CD4-positive, alpha-beta T cell treated with Interleukin-12 subunit alpha and Interleukin-12 subunit beta, for 1 hour (primary cell): Measurements from ENCODE around the gene B9D2.
"Not testable (repeated sequence)": the region's sequence is repeated elsewhere in the genome, so short reads cannot be mapped to it uniquely, and the experiment has no call there.

ENCODE experiments used
- DNase-seq: peaks from one replicate; pipeline ENCODE4 v3.0.0-alpha.2; 2020

The B9D2 gene, protein sequence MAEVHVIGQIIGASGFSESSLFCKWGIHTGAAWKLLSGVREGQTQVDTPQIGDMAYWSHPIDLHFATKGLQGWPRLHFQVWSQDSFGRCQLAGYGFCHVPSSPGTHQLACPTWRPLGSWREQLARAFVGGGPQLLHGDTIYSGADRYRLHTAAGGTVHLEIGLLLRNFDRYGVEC

DNA sequence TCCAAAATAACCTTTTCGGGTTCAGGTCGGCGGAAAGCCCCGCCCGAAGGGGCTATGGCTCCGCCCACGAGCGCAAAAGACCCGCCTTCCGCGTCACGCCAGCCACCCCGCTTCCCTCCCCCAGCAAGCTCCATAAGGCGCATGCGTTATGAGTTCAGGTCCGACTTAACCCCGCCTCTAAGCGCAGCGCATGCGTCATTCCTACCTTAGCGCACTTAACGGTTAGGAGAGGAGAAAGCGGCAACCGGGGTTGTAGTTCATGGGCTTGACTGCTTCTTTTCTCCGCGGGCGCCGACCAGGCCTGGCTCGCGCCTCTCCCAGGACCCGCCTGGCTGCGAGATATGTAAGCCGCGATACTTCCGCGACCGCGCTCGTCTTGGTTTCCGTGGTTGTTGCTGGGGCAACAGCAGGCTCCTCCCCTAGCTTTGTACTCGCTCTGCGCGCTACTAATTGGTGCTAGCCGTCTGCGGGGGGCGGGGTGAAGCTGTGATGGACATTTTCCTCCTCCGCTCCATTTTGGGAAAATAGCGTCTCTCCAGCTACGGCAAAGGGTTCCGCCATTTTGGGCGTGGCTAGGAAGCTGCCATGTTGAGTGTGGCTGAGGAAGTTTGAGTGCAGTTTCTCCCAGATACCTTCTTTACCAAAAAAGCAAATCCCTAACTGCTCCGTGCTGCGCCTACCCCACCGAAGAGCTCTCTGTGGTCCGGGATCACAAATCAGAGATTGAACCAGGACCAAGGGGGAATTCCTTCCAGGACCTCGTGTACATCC lies at the start of gene B9D2:
Gene B9D2, minus strand, starts transcription at position 397 of the 771 bp plus-strand sequence. CDS start 630 bp downstream, outside the sequence.
- DNase-seq = peak; percentile 99

DNA sequence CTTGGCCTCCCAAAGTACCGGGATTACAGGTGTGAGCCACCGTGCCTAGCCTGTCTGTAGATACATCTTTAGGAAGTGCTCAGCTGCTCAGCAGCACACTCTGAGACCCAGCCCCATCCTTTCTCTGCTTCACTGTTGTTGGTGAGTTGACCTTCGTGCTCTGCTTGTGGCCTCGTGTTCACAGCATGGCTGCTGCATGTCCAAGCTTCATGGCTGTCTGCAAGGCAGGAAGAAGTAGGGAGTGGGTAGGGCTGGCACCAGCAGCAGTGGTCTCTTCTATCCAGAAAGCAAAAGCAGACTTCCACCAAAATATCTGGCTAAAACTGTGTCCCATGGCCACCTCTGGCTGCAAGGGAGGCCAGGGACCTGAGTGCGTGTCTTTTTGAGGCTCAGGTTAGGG lies 49.0 kb upstream of the B9D2 start:
- DNase-seq = no peak

DNA sequence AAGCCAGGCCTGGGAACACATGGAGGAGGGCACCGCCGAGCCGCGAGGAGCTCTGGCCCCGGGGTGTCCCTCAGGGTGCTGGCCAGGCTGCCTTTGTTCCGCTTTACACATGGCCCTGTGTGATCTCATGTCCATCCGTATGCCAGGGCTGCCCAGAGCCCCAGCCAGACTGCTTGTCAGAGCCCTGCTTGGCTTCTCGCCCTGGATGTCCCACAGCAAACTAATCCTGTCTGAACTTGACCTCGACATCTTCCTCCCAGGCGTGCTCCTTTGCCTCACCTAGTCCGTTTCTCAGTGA lies 48.0 kb upstream of the B9D2 start:
- DNase-seq = no peak

DNA sequence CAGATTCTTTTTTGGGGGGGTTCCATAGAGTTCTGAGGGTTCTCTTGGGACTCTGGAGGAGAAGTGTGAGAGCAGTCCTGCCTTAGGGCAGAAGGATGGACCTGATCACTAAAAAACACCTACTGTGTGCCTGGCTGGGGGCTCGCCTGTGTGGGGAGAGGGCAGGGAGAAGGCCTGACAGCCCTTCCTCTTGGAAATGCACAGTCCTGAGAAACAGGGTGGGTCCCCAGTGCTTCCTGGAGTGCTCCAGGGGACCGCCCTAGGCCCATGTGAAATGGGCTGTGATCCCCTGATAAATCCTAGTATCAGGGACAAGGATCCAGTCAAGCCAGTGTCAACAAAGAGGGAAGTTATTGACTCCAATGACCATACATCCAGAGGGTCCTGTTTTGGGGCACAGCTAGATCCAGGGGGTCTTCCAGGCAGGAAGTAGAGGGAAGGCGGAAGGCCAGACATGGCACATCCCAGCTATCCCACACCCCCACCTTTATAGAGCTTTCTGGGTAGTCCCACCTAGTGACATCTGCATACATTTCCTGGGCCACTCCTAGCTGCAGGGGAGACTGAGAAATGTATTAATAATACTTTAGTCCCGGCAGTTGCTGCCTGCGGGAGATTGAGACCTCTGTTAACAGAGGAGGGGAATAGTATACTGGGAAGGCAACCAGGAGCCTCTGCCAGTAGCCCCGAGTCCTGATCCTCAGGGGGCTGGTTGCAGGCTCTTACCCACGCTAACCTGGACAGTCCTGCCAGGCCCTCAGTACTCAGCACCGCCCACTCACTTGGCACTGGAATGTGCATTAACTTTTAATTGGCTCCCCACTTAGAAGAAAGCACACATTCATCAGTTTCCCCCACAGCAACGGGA lies 47.4 kb upstream of the B9D2 start:
- no peak for DNase-seq

DNA sequence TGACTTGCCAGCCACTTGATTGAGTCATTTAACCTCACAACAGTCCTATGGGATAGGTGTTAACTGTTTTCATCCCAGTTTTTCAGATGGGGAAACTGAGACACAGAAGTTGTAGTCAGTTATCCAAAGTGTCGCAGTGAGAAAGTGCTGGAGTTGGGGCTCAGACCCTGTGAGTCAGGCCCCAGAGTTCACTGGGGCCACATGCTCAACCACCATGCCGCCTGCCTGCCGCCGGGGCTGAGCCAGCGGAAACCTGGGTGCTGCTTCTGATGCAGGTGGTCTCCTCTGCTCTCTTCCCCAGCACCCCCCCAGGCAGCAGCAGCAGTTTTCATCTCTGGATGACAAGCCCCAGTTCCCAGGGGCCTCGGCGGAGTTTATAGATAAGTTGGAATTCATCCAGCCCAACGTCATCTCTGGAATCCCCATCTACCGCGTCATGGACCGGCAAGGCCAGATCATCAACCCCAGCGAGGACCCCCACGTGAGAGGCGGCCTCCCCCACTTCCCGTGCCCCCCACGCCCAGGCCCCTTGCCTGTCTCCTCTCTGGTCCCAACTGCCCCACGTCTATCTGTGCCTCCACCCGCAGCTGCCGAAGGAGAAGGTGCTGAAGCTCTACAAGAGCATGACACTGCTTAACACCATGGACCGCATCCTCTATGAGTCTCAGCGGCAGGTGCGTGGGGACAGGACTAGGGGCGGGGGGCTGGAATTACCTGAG lies 46.5 kb upstream of the B9D2 start:
- no peak for DNase-seq

DNA sequence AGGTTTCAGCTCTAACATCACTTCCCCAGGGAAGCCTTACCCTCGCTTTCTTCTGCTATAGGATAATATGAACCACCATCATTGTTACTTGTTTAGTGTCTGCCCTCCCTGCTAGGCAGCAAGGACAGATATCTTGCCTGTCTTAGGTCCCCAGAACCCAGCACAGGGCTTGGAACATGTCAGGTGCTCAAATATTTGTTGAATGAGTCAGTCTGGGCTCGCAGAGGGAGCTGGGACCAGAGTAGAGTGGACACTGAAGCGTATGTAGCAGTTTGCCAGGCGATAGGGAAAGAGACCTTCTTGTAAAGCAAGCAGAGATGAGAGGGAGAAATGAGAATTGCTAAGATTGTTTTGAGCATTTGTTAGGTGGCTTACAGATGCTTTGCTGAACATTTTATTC lies 45.3 kb upstream of the B9D2 start:
- DNase-seq = no peak

DNA sequence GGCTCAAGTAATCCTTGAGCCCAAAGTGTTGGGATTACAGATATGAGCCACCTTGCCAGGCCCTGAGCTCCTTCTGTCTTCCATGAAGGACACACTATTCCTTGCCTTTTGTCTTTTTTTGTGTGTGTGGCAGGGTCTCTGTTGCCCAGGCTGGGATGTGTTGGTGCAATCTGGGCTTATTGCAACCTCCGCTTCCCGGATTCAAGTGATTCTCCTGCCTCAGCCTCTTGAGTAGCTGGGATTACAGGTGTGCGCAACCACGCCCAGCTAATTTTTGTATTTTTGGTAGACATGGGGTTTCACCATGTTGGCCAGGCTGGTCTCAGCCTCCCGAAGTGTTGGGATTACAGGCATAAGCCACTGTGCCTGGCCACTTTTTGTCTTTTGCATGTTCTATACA lies 44.9 kb upstream of the B9D2 start:
- DNase-seq = not testable (repeated sequence)

DNA sequence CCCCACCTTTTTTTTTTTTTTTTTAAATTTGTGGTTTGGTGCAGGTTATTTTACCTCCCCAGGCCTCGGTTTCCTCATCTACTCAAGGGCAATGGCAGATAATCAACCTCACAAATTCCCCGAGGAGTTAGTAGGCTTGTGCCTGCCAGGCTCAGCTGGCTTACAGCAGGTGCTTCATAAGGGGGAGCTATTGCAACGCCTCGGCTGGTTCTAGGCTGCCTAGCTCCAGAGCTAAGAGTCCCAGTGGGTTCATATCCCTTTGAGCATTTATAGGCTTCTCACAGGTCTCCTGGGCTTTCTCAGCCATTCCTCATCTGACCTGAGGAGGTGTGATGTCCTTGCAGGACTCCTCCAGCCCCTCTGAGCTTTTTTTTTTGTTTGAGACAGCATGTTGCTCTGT lies 44.3 kb upstream of the B9D2 start:
- DNase-seq = no peak

DNA sequence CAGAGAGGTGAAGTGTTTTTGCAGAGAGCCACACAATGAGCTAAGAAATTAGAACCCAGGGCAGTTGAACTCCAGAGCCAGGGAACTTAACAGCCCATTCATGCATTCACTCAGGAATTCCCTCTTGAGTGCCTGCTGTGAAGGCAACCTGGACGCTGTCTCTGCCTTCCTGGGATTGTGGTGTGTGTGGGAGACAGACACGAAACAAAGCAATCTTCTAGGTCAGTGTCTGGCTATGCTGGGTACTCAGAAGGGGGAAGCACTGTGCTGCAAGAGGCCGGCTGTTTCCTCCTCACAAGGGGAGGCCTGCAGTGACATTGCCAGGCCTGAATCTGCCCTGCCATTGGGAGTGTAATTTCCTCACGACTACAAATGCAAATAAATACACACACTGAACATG lies 43.3 kb upstream of the B9D2 start:
- DNase-seq = no peak

DNA sequence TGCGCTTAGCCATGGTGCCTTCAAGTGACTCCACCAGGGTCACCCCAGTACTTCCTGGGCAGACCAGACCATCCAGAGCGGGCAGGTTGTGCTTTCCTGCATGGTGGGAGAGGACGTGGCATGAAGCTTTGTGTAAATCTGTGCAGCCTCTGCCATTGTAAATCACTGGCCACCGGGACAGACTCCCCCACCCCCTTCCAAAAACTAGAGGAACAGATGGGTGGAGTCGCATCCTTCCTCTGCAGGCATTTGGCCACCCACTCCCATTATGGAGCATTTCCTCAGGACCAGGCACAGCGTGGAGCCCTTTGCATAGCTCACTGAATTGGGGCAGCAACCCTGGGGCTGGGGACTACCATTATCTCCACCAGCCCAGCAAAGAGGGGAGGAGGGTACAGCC lies 41.8 kb upstream of the B9D2 start:
- DNase-seq = no peak

DNA sequence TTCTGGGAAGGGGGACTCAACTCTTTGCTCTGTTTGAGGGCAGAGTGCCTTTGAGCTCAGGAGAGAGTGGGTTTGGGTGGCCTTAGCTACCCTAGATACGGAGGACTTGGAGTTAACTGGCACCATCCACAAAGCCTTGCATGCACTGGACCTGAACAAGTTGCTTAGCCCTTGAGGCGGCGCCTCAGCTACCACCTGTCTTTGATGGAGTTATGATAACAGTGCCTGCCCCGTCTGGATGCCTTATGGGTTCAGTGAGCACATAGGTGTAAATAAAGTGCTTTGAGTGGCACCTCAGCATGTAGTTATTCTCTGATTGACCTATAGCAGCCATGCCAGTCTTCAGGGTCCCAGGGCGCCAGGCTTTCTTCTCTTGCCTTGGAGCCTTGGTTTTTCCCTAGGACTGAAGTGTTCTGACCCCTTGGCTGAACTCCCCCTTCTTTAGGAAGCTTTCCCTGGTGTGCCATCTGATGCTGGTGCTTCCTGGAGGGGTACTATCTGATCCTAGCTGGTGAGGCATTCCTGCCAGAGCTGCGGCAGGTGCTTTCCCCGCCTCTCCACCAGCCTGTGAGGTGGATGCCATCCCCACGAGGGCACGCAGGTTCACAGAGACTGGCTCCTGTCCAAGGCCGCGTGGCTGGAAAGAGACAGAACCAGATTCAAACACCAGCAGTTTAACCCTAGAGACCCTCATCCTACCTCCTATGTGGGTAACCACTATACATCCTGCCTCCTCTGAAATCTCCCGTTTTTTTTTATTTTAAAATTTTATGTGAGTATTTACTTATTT lies 39.4 kb upstream of the B9D2 start:
- DNase-seq = no peak

DNA sequence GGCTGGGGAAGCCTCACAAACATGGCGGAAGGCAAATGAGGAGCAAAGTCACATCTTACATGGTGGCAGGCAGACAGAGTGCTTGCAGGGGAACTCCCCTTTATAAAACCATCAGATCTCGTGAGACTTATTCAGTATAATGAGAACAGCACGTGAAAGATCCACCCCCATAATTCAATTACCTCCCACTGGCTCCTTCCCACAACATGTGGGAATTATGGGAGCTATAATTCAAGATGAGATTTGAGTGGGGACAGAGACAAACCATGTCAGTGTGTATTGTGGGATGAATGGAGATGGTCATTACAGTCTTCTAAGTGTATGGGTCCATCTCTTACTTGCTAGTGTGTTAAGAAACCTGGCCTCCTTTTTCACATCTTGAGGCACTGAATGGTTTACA lies 38.1 kb upstream of the B9D2 start:
- DNase-seq = no peak

DNA sequence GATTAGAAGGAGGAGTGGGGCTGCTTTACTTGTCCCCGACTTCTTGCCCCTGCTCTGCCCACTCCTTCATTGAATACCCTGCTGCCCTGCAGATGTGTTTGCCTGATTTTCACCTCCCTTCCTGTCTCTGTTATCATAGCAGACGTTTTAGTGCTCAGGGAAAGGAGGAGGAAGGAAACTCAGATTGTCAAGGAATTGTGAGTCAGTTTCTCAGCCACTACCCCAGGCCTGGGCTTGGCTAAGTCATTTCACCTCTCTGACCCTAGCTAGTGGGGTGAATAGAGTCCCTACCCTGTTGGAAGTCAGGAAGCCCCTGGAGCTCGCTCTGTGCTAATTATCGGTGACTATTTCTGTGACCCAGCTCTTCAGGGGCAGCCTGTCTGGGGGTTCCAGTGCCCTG lies 37.5 kb upstream of the B9D2 start:
- no peak for DNase-seq

DNA sequence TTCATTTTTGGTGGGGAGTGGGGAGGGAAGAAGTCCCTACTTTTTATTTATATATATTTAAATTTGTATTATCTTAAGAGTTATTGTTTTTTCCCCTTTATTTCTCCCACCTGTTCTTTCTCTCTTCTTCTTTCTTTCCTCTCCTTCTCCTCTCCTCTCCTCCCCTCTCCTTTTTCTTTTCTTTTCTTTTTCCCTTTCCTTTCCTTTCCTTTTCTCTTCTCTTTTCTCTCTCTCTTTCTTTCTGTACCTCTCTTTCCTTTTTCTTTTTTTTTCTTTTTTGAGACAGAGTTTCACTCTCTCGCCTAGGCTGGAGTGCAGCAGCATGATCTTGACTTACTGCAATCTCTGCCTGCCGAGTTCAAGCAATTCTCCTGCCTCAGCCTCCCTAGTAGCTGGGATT lies 35.6 kb upstream of the B9D2 start:
- DNase-seq = no peak

DNA sequence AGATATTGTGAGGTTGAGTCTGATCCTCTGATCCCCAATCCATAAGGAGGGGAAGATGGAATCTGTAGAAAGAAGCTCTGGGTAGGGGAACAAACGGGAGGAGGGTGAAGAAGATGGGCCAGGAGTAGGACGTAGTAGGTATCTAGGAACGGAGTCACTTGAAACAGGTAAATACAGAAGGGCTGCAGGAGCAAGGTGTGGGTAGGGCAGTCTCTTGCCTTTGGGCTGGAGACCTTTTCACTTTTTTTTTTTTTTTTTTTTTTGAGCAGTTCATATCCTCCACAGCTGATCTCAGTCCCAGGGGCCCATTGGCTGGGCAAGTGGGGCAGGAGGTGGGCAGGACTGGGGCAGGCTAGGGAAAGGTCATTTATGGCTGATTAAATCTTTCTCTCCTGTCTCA lies 35.1 kb upstream of the B9D2 start:
- DNase-seq = no peak

DNA sequence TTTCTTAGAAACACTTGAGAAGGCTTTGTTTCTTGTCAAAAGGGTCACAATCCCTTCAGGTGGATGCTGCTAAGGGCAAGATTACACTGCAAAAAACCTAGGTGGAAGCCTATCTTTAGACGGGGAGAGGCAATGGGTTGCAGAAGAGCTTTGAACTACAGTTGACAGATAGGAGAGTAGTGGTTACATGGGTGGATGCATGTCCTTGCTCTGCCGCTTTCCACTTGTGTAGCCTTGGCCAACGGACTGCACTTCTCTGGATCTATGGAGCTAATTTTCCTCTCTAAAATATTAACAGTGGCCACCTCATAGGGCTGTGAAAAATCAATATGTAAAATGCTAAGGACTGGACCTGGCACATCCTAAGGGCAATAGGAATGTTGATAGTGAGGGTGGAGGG lies 34.6 kb upstream of the B9D2 start:
- no peak for DNase-seq

DNA sequence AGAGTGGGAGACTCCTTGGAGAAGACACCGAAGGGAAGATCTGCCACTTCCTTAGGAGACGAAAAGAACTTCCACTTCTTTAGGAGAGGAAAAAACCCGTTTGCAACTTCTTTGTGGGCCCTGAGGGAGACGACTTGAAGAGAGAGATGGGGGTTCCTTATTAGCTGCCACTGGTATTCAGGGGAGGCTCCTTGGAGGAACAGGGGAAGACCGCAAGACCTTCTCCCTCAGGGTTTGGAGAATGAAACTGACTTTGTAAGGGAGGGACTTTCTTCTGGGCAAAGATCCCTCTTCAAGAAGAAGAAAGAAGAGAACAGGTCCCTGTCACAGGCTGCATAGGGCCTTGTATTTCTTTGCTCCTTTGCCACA lies 34.1 kb upstream of the B9D2 start:
- no peak for DNase-seq

DNA sequence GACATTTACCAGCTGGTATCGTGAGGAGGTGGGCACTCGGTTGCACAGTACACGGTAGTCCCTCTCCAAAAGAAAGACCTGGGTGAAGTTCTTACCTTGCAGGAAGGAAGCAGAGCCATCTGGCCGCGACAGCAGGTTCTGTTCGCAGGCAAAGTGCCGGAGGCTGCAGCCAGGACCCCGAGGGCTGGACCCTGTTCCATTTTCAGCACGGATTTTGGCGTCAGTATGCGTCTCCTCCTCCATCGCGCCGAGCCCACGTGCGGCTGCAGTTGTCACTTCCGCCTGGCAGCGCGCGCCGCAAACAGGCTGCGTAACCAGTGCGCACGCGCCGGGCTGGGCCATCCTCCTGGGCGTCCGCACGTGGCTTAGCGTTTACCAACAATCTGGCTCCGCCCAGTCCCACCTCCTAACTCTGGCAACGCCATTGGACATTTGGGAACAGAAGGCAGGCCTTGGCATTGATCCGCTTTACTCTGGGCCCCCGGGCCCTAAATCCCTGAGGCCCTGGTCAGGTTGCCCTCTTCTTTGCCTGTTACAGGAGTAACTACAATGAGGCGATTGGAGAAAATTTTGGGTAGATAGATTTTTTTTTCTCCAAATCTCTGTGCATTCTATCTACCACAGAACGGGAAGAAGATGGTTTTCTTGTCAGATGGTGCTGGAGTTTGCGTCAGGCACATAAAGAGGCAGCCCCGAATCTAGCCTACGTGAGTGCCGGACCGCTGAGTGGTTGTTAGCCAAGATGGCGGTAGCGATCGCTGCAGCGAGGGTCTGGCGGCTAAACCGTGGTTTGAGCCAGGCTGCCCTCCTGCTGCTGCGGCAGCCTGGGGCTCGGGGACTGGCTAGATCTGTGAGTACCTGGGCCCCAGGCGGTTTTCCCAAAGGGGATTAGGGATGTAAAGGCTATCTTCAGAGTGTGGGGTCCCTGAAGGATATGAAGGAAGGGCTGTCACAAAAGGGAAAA lies 33.4 kb upstream of the B9D2 start, which contains the start of the genes BCKDHA and EXOSC5:
Gene BCKDHA, plus strand, starts transcription at position 733 of the 964 bp plus-strand sequence. Its CDS starts 10 bp downstream, at position 743.
Gene EXOSC5, minus strand, starts transcription at position 274 of the 964 bp plus-strand sequence. Its CDS starts 31 bp downstream, at position 243.
- peak; percentile 100 for DNase-seq

DNA sequence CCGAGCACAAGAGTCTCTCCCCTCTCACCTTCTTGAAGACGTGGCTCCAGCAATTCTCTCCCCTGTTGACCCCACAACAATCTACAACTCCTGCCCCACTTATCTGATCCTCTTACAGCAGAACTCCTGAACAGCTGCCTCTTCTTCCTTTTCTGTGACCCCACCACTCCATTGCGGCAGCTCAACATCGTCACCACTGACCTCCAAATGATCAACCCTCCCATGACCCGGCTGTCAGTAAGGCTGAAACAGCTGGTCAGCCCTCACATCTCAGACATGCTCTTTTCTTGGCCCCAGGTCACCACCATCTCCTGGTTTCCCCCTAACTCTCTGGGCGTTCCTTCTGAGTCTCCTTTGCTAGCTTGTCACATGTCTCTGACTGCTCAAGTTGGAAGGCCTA lies 31.4 kb upstream of the B9D2 start:
- no peak for DNase-seq

DNA sequence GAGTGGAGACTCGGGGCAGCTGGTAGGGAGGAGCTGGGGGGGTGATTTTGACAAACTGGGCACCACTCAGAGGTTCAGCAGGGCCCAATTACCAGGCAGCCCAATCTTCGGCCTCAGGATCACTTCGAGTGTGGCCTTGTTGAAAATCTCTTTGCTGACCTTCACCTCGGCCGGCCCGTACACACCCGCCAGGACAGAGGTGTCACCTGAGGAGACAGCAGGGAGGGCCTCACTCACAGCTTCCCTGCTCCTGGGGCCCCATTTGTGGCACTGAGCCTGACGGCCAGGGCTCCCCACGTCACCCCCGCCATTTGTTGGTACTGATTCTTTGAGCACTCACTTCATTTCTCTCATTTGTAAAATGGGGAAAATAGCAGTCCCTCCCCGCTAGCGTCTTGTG lies 28.8 kb upstream of the B9D2 start:
- no peak for DNase-seq

DNA sequence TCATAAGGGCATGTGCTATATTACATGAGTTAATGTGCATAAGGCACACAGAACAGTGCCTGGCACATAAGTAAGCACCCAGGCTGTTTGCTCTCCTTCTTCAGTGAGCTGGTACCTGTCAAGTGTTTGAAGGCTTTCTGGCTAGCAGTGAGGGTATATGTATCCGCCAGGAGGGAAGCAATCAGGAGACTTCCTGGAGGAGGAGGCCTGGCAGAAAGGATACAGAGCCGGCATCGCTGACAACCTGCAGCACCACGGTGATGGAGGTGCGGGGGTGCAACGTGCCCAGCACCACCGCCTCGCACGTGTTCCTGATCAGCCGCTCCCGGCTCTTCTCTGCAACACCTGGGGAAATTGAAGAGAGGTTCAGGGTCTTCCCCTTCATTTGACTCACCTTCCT lies 27.7 kb upstream of the B9D2 start:
- no peak for DNase-seq
